H1 (cell line): ENCODE measurements around the gene CKM. TPM values are rescaled to one million over a fixed set of nuclear protein-coding genes. Genes with fewer than 3 reads are reported as not detected.

Source experiments
- CTCF ChIA-PET: fragments of 300-600 bp; sonication (Branson Sonifier 250); formaldehyde crosslinking; loops from one replicate; lab custom pipeline; 2021; ENCODE audit not compliant: partially characterized antibody; lab: Charles Lee
- POLR2A ChIA-PET: fragments of 300-600 bp; sonication (Branson Sonifier 250); formaldehyde crosslinking; loops from one replicate; lab custom pipeline; 2021; ENCODE audit warnings: inconsistent platforms; ENCODE audit not compliant: partially characterized antibody; lab: Charles Lee
- DNase-seq, 2 experiments: peaks; one replicate each; pipeline versions ENCODE4 v3.0.0 to v3.0.0-alpha.2; 2010 to 2022; ENCODE audit warnings: low spot score in 2 of 2, low read depth in 1 of 2, mixed read lengths in 1 of 2
- FAIRE-seq: peaks from 2 replicates; lab custom pipeline; 2011; peaks lifted over from hg19 to GRCh38; lab: Jason Lieb, UNC
- H2AFZ ChIP-seq: 2 replicates; pipeline ENCODE4 v1.8.1; 2012; ENCODE audit warnings: low read length, inconsistent platforms
- H2AK5ac ChIP-seq: 2 replicates; pipeline ENCODE4 v1.6.1; 2013; ENCODE audit warnings: low read depth, low read length
- H2BK120ac ChIP-seq: replicated peaks from 2 replicates; pipeline ENCODE3; 2013; ENCODE audit warnings: low read depth, low read length, inconsistent platforms
- H2BK12ac ChIP-seq: 2 replicates; pipeline ENCODE4 v1.6.1; 2013; ENCODE audit warnings: low read depth, low read length
- H2BK15ac ChIP-seq: 2 replicates; pipeline ENCODE4 v1.6.1; 2013; ENCODE audit warnings: low read length
- H2BK20ac ChIP-seq: 2 replicates; pipeline ENCODE4 v1.6.1; 2013; ENCODE audit warnings: low read length
- H2BK5ac ChIP-seq: 2 replicates; pipeline ENCODE4 v1.6.1; 2013; ENCODE audit warnings: low read depth, low read length
- H3K14ac ChIP-seq: 2 replicates; pipeline ENCODE4 v1.6.1; 2013; ENCODE audit warnings: inconsistent platforms; ENCODE audit not compliant: insufficient read length
- H3K18ac ChIP-seq: 2 replicates; pipeline ENCODE4 v1.6.1; 2013; ENCODE audit warnings: low read length; ENCODE audit errors: extremely low read depth
- H3K23ac ChIP-seq: 2 replicates; pipeline ENCODE4 v1.6.1; 2013; ENCODE audit warnings: inconsistent platforms; ENCODE audit not compliant: insufficient read length
- H3K23me2 ChIP-seq: 2 replicates; pipeline ENCODE4 v1.6.1; 2013; ENCODE audit warnings: low read depth, low read length
- H3K27ac ChIP-seq: 2 replicates; pipeline ENCODE4 v1.6.1; 2011; ENCODE audit warnings: low read depth, low read length, inconsistent platforms
- H3K27me3 ChIP-seq, 4 experiments: replicated peaks in 1 of 4; 1 replicate in 1 of 4; 2 replicates in 3 of 4; pipeline versions ENCODE4 v1.6.1 to v1.8.1; 2011 to 2013; ENCODE audit warnings: low read length in 3 of 4, mild to moderate bottlenecking in 3 of 4, inconsistent platforms in 2 of 4, mixed read lengths in 2 of 4, moderate library complexity in 1 of 4; ENCODE audit not compliant: control insufficient read depth in 3 of 4, insufficient read depth in 3 of 4; ENCODE audit errors: extremely low read depth in 1 of 4
- H3K36me3 ChIP-seq, 4 experiments: 2 replicates each; pipeline versions ENCODE4 v1.6.1 to v1.8.1; 2011 to 2013; ENCODE audit warnings: mild to moderate bottlenecking in 4 of 4, low read length in 3 of 4, moderate library complexity in 2 of 4, control low read depth in 1 of 4, inconsistent platforms in 1 of 4; ENCODE audit not compliant: insufficient read depth in 4 of 4, control insufficient read depth in 2 of 4
- H3K4ac ChIP-seq: replicated peaks from 2 replicates; pipeline ENCODE3; 2013; ENCODE audit warnings: low read length, low read depth, mixed read lengths, inconsistent platforms; ENCODE audit not compliant: insufficient read length
- H3K4me1 ChIP-seq, 4 experiments: replicated peaks in 1 of 4; 1 replicate in 1 of 4; 2 replicates in 3 of 4; pipeline versions ENCODE4 v1.6.1 to v1.8.1; 2011 to 2013; ENCODE audit warnings: low read length in 3 of 4, inconsistent platforms in 2 of 4, mixed read lengths in 1 of 4; ENCODE audit not compliant: insufficient read depth in 4 of 4, control insufficient read depth in 3 of 4
- H3K4me2 ChIP-seq, 2 experiments: 2 replicates each; pipeline versions ENCODE4 v1.6.1 to v1.8.1; 2011 to 2013; ENCODE audit warnings: low read depth in 2 of 2, low read length in 2 of 2, control low read depth in 1 of 2, inconsistent platforms in 1 of 2, mild to moderate bottlenecking in 1 of 2; ENCODE audit not compliant: insufficient read depth in 1 of 2
- H3K4me3 ChIP-seq, 4 experiments: fragments of 200-600, 300-600 bp in 1 of 4; sonication (generic), shearing (Covaris generic), sonication (Bioruptor Twin) in 1 of 4; 2 replicates each; pipeline versions ENCODE4 v1.5.1 to v1.8.1; 2011 to 2016; ENCODE audit warnings: low read length in 4 of 4, low read depth in 3 of 4, control low read depth in 2 of 4, inconsistent platforms in 2 of 4, mild to moderate bottlenecking in 2 of 4, mixed read lengths in 1 of 4, moderate library complexity in 1 of 4; ENCODE audit not compliant: insufficient read depth in 2 of 4; ENCODE audit errors: extremely low read depth in 1 of 4
- H3K56ac ChIP-seq: replicated peaks from 2 replicates; pipeline ENCODE3; 2013; ENCODE audit warnings: low read depth, mild to moderate bottlenecking, mixed read lengths, low read length, inconsistent platforms; ENCODE audit not compliant: insufficient read length
- H3K79me1 ChIP-seq: 2 replicates; pipeline ENCODE4 v1.6.1; 2013; ENCODE audit warnings: low read depth, low read length, control low read depth
- H3K79me2 ChIP-seq, 2 experiments: 2 replicates each; pipeline versions ENCODE4 v1.6.1 to v1.8.1; 2012 to 2013; ENCODE audit warnings: low read length in 2 of 2, mild to moderate bottlenecking in 2 of 2, inconsistent platforms in 1 of 2; ENCODE audit not compliant: insufficient read depth in 2 of 2, control insufficient read depth in 1 of 2
- H3K9ac ChIP-seq, 4 experiments: replicated peaks in 1 of 4; 1 replicate in 1 of 4; 2 replicates in 3 of 4; pipeline versions ENCODE4 v1.6.1 to v1.8.1; 2011 to 2013; ENCODE audit warnings: low read depth in 3 of 4, low read length in 3 of 4, control low read depth in 2 of 4, mild to moderate bottlenecking in 2 of 4, moderate library complexity in 2 of 4, inconsistent platforms in 1 of 4; ENCODE audit errors: extremely low read depth in 1 of 4
- H3K9me3 ChIP-seq, 2 experiments: 2 replicates each; pipeline versions ENCODE4 v1.6.1 to v1.8.1; 2012 to 2013; ENCODE audit warnings: mild to moderate bottlenecking in 2 of 2, moderate library complexity in 2 of 2, control low read depth in 1 of 2, inconsistent platforms in 1 of 2, low read depth in 1 of 2, low read length in 1 of 2, mixed read lengths in 1 of 2; ENCODE audit not compliant: insufficient read depth in 2 of 2
- H4K20me1 ChIP-seq, 2 experiments: replicated peaks in 1 of 2; 2 replicates each; pipeline versions ENCODE3 to v1.8.1; 2011 to 2013; ENCODE audit warnings: inconsistent platforms in 2 of 2, low read length in 2 of 2, mild to moderate bottlenecking in 1 of 2; ENCODE audit not compliant: insufficient read depth in 2 of 2, control insufficient read depth in 1 of 2
- H4K5ac ChIP-seq: 2 replicates; pipeline ENCODE4 v1.6.1; 2013; ENCODE audit warnings: low read length, low read depth, mixed read lengths, inconsistent platforms; ENCODE audit not compliant: insufficient read length
- H4K8ac ChIP-seq: 2 replicates; pipeline ENCODE4 v1.8.0; 2013; ENCODE audit warnings: mild to moderate bottlenecking, moderate library complexity, low read length, inconsistent platforms; ENCODE audit not compliant: insufficient read depth; ENCODE audit errors: extremely low read depth
- H4K91ac ChIP-seq: replicated peaks from 2 replicates; pipeline ENCODE3; 2013; ENCODE audit warnings: low read length, mixed read lengths, inconsistent platforms; ENCODE audit not compliant: insufficient read length
- ASH2L ChIP-seq: fragments of 200-600, 300-600 bp; sonication (generic); IDR thresholded peaks from one replicate; pipeline ENCODE4 v1.7.1; 2017; ENCODE audit warnings: low read length
- ATF2 ChIP-seq: IDR thresholded peaks from 2 replicates; pipeline ENCODE4 v1.6.1; 2012; ENCODE audit warnings: low read length, inconsistent platforms
- KDM4A ChIP-seq: IDR thresholded peaks from one replicate; pipeline ENCODE4 v1.7.1; 2012; ENCODE audit warnings: low read depth, mild to moderate bottlenecking, moderate library complexity, low read length, inconsistent platforms; ENCODE audit not compliant: severe bottlenecking
- PHF8 ChIP-seq: fragments of 200-600 bp; sonication (generic); conservative IDR thresholded peaks from 2 replicates; pipeline ENCODE4 v1.7.1; 2012; ENCODE audit warnings: low read depth, mild to moderate bottlenecking, inconsistent platforms, low read length, moderate library complexity
- SIN3A ChIP-seq, 2 experiments: IDR thresholded peaks in 1 of 2; conservative IDR thresholded peaks in 1 of 2; 2 replicates each; pipeline ENCODE4 v1.6.1; 2011 to 2012; ENCODE audit warnings: low read length in 2 of 2, improper control_type of control experiment in 1 of 2, low read depth in 1 of 2, mild to moderate bottlenecking in 1 of 2
- SP2 ChIP-seq: IDR thresholded peaks from 2 replicates; pipeline ENCODE4 v1.6.1; 2012; ENCODE audit warnings: mild to moderate bottlenecking, low read length, inconsistent platforms
- USF2 ChIP-seq: IDR thresholded peaks from 2 replicates; pipeline ENCODE4 v1.6.1; 2011; ENCODE audit warnings: low read length, improper control_type of control experiment
- ZNF274 ChIP-seq: IDR thresholded peaks from 2 replicates; pipeline ENCODE4 v1.7.0; 2012; ENCODE audit warnings: low read length, borderline replicate concordance; ENCODE audit errors: extremely low read depth
- WGBS, 2 experiments: shearing (Covaris generic) in 1 of 2; methylation state at CpG; one replicate each; pipeline versions ENCODE4 v1.1.6 to v1.1.7; 2013 to 2015; ENCODE audit warnings: low lambda C conversion rate in 2 of 2, mixed read lengths in 2 of 2, inconsistent platforms in 1 of 2, low coverage in 1 of 2, missing lambda C conversion rate in 1 of 2; ENCODE audit not compliant: insufficient replicate concordance in 2 of 2, insufficient coverage in 1 of 2, insufficient read length in 1 of 2; ENCODE audit errors: extremely low coverage in 1 of 2, missing lambda C conversion rate in 1 of 2; 5-methylcytosine and 5-hydroxymethylcytosine counted together
- polyA plus RNA-seq, 7 experiments: library from polyadenylated mRNA; depleted of rRNA in 3 of 7; stranded (reverse) in 5 of 7; unstranded in 2 of 7; fragments of >200 nt in 5 of 7; fragments of 200-250 nt in 2 of 7; gene quantifications; 1 replicate in 5 of 7; 2 replicates in 1 of 7; 4 replicates in 1 of 7; pipeline versions ENCODE4 v1.2.1 to v1.2.3, GENCODE V29; 2011 to 2013; ENCODE audit warnings: missing spikeins in 2 of 7, mixed read lengths in 2 of 7
- total RNA-seq: library from RNA; stranded (reverse); fragmentation: NEBNext Ultra II Directional; extraction: Animal tissue kit (Norgen Biotek cat#: 25700); gene quantifications from 2 replicates; pipeline ENCODE4 v1.2.1, GENCODE V29; 2021
- TF ChIP-seq, protein P1 (sequence below): IDR thresholded peaks from 2 replicates; pipeline ENCODE4 v1.6.1; 2011; ENCODE audit warnings: low read depth, mild to moderate bottlenecking, low read length; ENCODE audit not compliant: insufficient read depth

Gene CKM
- total and polyA plus RNA-seq, 2 of the 8 experiments (the other 6 are each of a cell fraction or from before 2014, with no cell fraction given) = 0.08 TPM; not detected in 1

DNA sequence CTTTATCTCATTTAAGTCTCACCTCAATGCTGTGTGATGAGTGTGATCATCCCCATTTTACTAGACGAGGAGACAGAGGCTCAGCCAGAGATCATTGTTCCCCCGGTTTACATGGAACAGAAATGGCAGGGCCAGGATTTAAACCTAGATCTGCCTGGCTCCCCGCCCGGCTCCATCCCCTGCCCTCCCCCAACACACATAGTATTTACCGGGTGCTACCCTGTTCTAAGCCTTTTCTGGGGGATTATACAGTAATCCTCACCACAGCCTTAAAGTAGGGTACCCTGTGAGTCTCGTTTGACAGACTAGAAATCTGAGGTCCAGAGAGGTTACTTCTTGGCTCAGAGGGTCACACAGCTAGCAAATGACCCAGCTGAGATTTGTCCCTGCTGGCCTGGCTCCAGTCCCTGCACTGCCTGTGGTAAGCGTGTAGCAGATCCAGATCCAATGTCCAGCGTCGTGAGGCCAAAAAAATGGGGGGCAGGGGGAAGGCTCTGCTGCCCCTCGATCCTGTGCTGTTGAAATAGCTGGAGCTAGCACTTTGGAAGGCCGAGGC is 14.1 kb upstream of the CKM start:
- Histone ChIP-seq H3K9ac (no peak overlapping the region), H3K4me3 (no peak overlapping the region), H3K18ac (no peak overlapping the region), H3K4me2 (no peak overlapping the region), H2BK5ac (no peak overlapping the region), H2AFZ (no peak overlapping the region), H3K27me3 (peaks cover 4 to 10% (median 10%) of the 10 kb centered on the region in 4 experiments; a peak in 6 of 7 replicates), H3K36me3 (no peaks in the 10 kb centered on the region), H2BK15ac (no peak overlapping the region), H3K27ac (no peak overlapping the region), H2BK12ac (no peak overlapping the region), H3K14ac (no peak overlapping the region), H3K4me1 (peaks cover 0 to 3% (median 0%) of the 10 kb centered on the region in 4 experiments; a peak in 4 of 7 replicates), H4K5ac (no peak overlapping the region), H3K79me1 (no peaks in the 10 kb centered on the region), H3K79me2 (no peaks in the 10 kb centered on the region), H2BK20ac (0 out of 2 replicates have a peak overlapping the region, but pooled peaks have one; percentile 61), H4K20me1 (peaks cover 3 to 8% of the 10 kb centered on the region in 2 experiments), H3K4ac (no peak overlapping the region), H3K23ac (no peak overlapping the region), H3K9me3 (no peaks in the 10 kb centered on the region), H4K91ac (no peak overlapping the region), H4K8ac (no peak overlapping the region), H2AK5ac (no peak overlapping the region), H2BK120ac (no peak overlapping the region), H3K56ac (no peak overlapping the region), H3K23me2 (peaks cover 6% of the 10 kb centered on the region; the same call in 1 of the 2 replicates)
- ChIA-PET CTCF (interaction anchor here (1.1 to 7.3 kb wide), 9 partner anchors 17 to 176 kb away, joined by 3 to 60 read pairs (median 4); partner anchors contain the start of gene NKPD1), POLR2A (interaction anchor here (1.0 kb wide), 1 partner anchor 16 kb away, joined by 3 read pairs; no protein-coding TSS in a partner anchor)
- DNase-seq (no peak), FAIRE-seq (no peak)
- 83% methylated on average over 11 of the region's 11 CpGs; no CpG with 5 or more reads in 1 of the 2 experiments for WGBS, 2 experiments
- no peak for TF ChIP-seq KDM4A
- no peak for TF ChIP-seq SP2
- TF ChIP-seq PHF8 = no peak
- no peak for TF ChIP-seq ASH2L
- no peak for TF ChIP-seq ZNF274
- TF ChIP-seq USF2 = no peak
- TF ChIP-seq ATF2 = no peak
- TF ChIP-seq, protein P1, sequence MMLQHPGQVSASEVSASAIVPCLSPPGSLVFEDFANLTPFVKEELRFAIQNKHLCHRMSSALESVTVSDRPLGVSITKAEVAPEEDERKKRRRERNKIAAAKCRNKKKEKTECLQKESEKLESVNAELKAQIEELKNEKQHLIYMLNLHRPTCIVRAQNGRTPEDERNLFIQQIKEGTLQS = no peak
- no peak for TF ChIP-seq SIN3A (conservative IDR thresholded peaks at IDR 0.05 in 1 of 2, IDR thresholded peaks at IDR 0.05 in 1 of 2; ENCODE audit: low read depth in 1 of 2, low read length in 2 of 2)
